HG02981 (cell line): ENCODE results near the gene EIF5.

Source experiments
- ATAC-seq: cut with Tn5 transposase; IDR thresholded peaks from one replicate; pipeline ENCODE4 v1.9.1; 2021; ENCODE audit warnings: mild to moderate bottlenecking, moderate library complexity; ENCODE audit not compliant: unreplicated experiment

Gene EIF5

DNA sequence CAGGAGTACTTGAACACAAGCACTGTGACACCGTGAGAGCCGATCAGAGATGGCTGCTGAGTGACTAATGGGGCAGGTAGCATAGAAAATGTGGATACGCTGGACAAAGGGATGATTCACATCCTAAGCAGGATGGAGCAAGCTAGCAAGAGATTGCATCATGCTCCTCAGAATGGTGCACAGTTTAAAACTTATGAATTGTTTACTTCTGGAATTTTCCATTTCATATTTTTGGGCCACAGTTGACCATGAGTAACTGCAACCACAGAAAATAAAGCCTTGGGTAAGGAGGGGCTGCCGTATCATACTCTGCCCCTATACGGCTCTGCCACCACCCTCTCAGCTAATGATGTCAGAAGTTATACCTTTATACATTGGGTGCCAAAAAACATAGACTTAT is 27.8 kb downstream of the EIF5 start:
- ATAC-seq: no peak

DNA sequence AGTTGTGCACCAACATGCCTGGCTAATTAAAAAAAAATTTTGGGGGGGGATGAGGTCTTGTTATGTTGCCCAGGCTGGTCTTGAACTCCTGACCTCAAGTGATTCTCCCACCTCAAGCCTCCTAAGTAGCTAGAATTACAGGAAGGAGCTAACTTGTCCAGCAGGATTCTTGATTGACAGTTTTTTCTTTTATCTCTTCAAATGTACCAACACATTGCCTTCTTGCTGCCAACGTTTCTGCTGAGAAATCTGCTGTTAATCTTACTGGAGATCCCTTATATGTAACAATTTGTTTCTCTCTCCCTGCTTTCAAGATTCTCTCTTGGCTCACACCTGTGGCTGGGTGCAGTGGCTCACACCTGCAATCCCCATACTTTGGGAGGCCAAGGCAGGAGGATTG is 28.7 kb downstream of the EIF5 start:
- ATAC-seq: no peak

GRCh38 chr14:103366741-103367140 is 32.7 kb downstream of the EIF5 start:
- ATAC-seq: no peak

DNA sequence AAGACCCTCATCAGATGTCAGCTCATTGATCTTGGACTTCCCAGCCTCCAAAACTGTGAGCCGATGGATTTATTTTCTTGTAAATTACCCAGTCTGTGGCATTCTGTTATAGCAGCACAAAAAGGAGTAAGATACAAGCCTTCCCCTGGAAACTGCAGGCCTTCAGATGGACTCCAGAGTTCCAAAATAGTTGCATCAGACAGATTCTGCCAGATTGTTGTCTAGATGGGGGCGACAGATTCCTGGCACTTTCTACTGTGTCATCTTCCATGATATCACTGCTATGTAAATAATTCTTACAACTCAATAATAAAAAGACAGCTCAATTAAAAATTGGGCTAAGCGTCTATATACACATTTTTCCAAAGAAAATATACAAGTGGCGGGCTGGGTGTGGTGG is 34.0 kb downstream of the EIF5 start:
- ATAC-seq: no peak

DNA sequence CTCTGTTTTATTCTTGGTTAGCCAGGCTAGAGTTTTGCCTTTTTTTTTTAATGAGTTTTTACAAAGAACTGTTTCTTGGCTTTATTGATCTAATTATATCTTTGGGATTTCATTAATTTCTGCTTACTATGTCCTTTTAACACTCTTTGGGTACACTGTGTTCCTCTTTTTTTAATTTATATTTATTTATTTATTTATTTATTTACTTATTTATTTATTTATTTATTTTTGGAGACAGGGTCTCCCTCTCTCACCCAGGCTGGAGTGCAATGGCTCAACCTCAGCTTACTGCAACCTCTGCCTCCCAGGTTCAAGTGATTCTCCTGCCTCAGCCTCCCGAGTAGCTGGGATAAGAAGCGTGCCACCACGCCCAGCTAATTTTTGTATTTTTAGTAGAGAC is 36.0 kb downstream of the EIF5 start:
- ATAC-seq: no peak

GRCh38 chr14:103372017-103372416 is 38.0 kb downstream of the EIF5 start:
- no peak for ATAC-seq

DNA sequence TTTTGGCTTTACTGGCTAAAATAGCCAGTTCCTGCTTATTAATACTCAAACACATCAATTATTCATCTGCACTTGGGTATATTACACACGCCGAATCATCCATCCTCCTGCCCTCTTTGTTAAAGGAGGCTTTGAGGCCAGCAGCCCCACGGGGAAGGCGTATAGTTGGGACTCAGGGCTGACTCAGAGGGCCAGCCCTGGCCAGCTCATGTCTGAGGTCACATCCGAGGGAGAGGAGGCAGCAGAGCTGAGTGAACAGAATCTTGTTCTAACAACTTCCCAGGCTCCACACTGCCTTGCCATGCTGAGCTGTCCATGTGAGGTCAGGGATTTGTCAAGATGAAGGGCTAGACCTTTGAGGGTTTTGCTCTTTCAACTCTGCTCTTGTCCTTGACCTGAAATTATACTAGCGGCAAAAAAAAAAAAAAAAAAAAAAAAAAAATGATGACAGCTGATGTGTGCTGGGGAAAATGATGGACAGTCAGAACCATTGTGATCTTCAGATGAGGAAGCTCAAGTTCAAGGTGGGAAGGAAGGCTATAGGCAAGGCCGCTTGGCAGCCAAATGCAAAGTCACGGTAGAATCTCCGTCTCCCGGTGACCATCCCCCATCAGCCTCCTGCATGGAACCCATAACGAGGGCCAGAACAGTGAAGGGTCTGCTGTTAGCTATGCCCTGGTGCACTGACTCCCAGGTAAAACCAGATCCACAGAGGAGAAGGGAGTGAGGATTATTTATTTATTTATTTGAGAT is 38.7 kb downstream of the EIF5 start:
- no peak for ATAC-seq

- ATAC-seq: no peak
Observed at GRCh38 chr14:103374121-103374520, 40.1 kb downstream of the EIF5 start.

DNA sequence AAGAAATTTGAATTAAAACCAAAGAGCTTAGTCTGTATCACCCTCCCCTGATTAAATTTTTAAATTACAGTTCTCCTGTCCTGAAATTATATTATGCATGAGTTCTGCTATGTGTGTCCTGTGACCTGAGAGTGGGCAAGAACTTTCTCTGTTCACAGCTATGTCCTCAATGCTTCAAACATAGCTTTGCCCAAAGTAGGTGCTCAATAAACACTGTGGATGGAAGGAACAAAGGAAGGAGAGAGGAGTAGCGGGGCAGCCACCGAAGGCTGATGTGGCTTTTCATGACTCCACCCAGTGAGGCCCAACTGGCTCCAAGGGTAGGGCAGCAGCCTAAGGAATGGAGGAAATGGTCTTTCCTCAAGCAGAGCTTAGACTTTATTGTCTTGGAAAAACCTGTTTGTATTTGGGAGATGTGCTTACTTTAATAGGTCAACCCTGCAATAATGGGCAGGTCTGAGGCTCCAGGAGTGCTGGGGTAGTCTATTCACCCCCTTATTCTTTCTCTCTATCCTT is 43.5 kb downstream of the EIF5 start:
- no peak for ATAC-seq

DNA sequence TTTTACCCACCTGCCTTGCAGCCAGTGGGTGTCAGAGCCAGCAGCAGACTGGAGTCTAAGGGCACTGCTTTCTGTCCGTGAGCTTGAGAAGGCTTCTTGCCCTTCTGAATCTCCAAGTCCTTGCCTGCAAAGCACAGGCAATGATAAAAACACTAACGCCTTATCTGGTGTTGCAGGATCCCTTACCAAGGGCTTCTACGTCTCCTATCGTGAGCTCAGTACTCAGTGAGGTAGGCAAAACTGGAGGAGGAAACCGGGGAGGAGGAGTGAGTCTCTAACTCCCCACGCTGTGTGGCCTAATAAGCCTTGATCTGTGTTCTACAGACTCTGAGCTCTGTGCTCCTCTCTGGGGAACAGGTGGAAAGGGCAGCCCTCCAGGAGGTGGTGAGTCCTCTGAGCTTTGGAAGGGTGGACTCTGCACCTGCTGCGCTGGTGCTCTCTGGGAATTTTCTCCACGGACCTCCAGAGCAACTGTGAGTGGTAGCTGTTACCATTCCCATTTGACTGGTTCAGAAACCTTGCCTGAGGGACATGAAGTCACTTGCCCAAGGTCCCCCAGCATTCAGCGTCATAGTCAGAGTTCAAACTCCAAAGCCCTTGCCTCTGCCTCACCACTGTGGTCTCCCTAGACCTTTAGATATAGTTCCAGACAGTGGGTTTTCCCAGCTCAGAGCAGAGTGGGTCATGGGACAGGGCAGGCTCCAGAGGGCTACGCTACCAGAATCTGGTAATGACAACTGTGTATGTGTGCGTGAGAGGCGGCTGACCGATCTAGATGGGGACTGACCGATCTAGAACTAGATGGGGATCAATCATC is 44.2 kb downstream of the EIF5 start:
- no peak for ATAC-seq

DNA sequence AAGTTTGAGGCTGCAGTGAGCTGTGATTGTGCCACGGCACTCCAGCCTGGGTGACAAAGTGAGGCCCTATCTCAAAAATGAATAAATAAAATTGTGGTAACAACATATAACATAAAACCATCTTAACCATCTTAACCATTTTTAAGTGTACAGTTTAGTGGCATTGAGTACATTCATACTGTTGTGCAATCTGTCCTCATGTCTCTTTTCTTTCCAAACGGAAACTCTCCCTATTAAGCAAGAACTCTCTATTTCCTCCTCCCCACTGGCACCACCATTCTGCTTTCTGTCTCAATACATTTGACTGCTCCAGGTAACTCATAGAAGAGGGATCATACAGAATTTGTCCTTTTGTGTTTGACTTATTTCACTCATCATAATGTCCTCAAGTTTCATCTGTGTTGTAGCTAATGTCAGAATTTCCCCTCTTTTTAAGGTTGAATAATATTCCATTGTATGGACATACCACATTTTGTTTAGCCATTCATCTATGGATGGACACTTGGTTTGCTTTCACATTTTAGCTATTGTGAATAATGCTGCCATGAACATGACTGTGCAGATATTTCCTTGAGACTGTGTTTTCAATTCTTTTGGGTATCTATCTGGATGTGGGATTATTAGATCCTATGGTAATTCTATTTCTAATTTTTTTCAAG is 46.8 kb downstream of the EIF5 start:
- ATAC-seq: no peak

DNA sequence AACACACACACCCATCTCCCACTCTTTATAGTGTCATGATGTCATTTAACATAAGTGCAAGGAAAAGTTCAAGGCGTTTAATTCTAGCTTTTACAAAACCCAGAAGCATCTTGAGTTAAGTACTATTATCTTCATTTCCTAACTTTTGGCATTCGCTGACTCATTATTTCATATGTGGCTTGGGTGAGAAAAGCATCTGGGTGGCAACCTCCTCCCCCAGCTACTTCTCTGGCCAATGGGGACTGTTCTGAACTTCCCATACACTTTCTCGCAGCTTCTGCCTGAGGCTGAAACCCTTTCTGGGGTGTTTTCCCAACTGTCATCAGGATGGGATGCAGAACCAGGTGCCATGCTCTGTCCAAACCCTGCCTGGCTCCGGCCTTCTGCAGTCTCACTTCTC is 48.3 kb downstream of the EIF5 start:
- no peak for ATAC-seq

- ATAC-seq: peak; percentile 8
Observed at GRCh38 chr14:103384450-103385151, 50.6 kb downstream of the EIF5 start.

- peak; percentile 96 for ATAC-seq
Observed at GRCh38 chr14:103385152-103385928, 51.3 kb downstream of the EIF5 start, which contains the start of gene MARK3. TSS of gene MARK3 (plus strand) at chr14:103385415. CDS start at chr14:103386030, 615 bp downstream.

DNA sequence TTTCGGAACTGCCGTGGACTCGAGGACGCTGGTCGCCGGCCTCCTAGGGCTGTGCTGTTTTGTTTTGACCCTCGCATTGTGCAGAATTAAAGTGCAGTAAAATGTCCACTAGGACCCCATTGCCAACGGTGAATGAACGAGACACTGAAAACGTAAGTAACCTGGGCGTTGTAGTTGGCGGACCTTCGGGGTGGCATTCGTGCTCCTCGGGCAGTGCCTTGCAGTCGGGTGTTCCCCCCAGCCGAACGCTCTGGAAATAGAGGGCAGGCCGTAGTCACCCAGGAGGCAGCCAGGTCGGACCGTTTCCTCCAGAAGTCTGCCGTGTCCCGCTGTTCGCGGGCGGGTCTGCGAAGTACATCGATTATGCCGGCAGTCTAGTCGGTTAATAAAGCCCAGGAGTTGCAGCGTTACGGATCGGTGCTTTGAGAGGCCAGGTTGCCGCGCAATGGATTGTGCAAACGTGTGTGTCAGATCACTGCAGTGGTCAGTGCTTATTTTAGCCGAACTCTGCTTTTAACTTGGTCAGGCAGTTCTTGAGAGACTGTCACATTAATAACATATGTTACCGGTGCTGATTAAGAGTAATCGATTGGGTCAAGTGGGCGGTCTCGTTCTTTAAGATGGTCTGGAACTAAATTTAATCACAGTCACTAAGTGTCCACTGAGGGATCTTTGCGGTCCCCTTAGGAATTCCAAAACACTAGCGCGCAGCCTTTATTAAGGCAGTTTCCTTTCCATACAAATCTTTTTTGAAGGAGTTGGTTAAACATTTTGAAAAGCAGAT is 52.1 kb downstream of the EIF5 start:
- no peak for ATAC-seq

DNA sequence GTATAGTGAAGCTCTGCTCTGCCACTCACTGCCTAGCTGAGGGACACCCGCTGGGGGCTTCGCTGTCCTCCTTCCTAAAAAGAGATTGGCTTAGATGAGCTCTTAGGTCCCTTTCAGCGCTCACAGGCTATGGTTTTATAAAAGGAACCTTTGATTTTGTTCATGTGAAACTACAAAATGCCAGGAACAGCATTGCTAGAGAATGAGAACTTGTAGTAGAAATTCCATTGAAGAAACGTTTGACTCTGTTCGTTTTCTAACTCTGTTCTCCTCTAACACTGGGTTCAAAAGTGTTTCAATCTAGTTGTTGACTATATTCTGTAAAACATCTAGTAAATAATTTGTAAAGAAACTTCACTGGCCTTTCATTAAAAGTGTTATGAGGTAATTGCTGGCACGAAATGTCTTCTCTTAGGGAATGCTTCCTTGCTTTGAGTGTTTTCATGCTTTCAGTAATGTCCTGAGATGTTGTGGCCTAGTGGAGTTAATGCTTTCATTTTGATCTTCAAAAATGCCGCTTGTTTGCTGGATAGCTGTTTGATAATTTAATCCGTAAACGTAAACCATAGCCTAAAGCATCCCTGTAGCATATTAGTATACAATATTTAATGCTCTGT is 52.8 kb downstream of the EIF5 start:
- no peak for ATAC-seq

DNA sequence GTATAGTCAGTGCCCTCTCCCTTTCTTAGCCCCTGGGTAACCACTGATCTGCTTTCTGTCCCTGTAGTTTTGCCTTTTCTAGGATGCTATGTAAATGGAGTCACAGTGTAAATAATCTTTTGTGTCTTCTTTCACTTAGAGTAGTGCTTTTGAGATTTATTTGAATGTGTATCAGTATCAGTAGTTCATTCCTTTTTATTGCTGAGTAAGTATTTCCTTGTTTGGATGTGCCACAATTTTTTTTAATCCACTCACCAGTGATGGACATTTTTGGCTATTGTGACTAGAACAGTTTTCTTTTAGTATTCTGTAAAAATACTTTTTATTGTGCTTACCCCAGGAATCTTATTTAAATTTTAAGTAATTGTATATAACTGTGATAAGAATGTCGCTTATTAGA is 54.6 kb downstream of the EIF5 start:
- no peak for ATAC-seq

DNA sequence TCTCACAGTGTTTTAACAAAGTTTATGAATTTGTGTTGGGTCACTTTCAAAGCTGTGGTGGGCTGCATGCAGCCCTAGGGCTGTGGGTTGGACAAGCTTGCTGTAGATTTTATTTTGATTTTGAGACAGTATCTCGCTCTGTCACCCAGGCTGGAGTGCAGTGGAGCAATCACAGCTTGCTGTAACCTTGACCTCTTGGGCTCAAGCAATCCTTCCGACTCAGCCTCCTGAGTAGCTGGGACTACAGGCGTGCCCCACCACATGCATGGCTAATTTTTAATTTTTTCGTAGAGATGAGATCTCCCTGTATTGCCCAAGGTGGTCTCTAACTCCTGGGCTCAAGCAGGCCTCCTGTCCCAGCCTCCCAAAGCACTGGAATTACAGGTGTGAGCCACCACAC is 56.6 kb downstream of the EIF5 start:
- ATAC-seq: no peak

- ATAC-seq: no peak
Observed at GRCh38 chr14:103391048-103391447, 57.0 kb downstream of the EIF5 start.
